Panc1 (cell line): ENCODE results near the gene PVRIG. TPM values are rescaled to one million over a fixed set of nuclear protein-coding genes. Genes with fewer than 3 reads are reported as not detected.

Experiments used
- ATAC-seq: fragments of 200-7000 bp; cut with Tn5 transposase; 2 replicates; pipeline ENCODE4 v1.9.1; 2020; ENCODE audit warnings: mild to moderate bottlenecking, moderate library complexity
- BruUV-seq: library from RNA; stranded (reverse); fragments of 400-500 nt; replicated peaks from 2 replicates; lab custom pipeline; 2021; lab: Mats Ljungman, UMichigan
- CTCF ChIA-PET: fragments of 300-600 bp; sonication (Branson Sonifier 250); formaldehyde crosslinking; loops from one replicate; lab custom pipeline; 2022; ENCODE audit warnings: antibody characterized with exemption; lab: Charles Lee
- POLR2A ChIA-PET: fragments of 300-600 bp; sonication (Branson Sonifier 250); formaldehyde crosslinking; loops from one replicate; lab custom pipeline; 2022; ENCODE audit warnings: antibody characterized with exemption; lab: Charles Lee
- DNase-seq: peaks from one replicate; pipeline ENCODE4 v3.0.0-alpha.2; 2010; ENCODE audit warnings: low read depth, low spot score
- H3K27ac ChIP-seq: 2 replicates; pipeline ENCODE4 v1.5.1; 2011; ENCODE audit warnings: mild to moderate bottlenecking, low read length, inconsistent platforms
- H3K27me3 ChIP-seq: fragments of 200-500 bp; sonication (Bioruptor generic); 2 replicates; pipeline ENCODE4 v1.6.0; 2014; ENCODE audit warnings: low read length, inconsistent platforms; ENCODE audit not compliant: control insufficient read depth, insufficient read depth
- H3K36me3 ChIP-seq: fragments of 200-500 bp; sonication (Bioruptor generic); 2 replicates; pipeline ENCODE4 v1.5.1; 2014; ENCODE audit warnings: inconsistent platforms, mild to moderate bottlenecking, low read length, moderate library complexity; ENCODE audit not compliant: control insufficient read depth, insufficient read depth
- H3K4me1 ChIP-seq: 2 replicates; pipeline ENCODE4 v1.5.1; 2011; ENCODE audit warnings: inconsistent platforms, mild to moderate bottlenecking, low read length, moderate library complexity; ENCODE audit not compliant: control insufficient read depth, insufficient read depth
- H3K4me3 ChIP-seq, 2 experiments: 2 replicates each; pipeline ENCODE4 v1.5.1; 2011 to 2012; ENCODE audit warnings: low read depth in 2 of 2, low read length in 2 of 2, mild to moderate bottlenecking in 2 of 2, inconsistent platforms in 1 of 2, moderate library complexity in 1 of 2
- H3K9me3 ChIP-seq: fragments of 200-500 bp; sonication (Bioruptor generic); 2 replicates; pipeline ENCODE4 v1.5.1; 2014; ENCODE audit warnings: low read depth, mild to moderate bottlenecking, inconsistent platforms, low read length, moderate library complexity; ENCODE audit not compliant: control insufficient read depth, insufficient read depth
- CTCF ChIP-seq: fragments of 450-650 bp; IDR thresholded peaks from 2 replicates; pipeline ENCODE4 v1.5.1; 2017; ENCODE audit warnings: mild to moderate bottlenecking
- POLR2AphosphoS5 ChIP-seq: IDR thresholded peaks from 2 replicates; pipeline ENCODE4 v1.6.1; 2012; ENCODE audit warnings: mild to moderate bottlenecking, low read depth, low read length, moderate library complexity
- REST ChIP-seq, 2 experiments: IDR thresholded peaks; 2 replicates each; pipeline ENCODE4 v1.6.1; 2011 to 2012; ENCODE audit warnings: low read depth in 2 of 2, control low read depth in 1 of 2, low read length in 1 of 2, mild to moderate bottlenecking in 1 of 2, moderate library complexity in 1 of 2; ENCODE audit not compliant: insufficient read depth in 1 of 2
- SIN3A ChIP-seq: IDR thresholded peaks from 2 replicates; pipeline ENCODE4 v1.6.1; 2012; ENCODE audit warnings: low read depth, mild to moderate bottlenecking, low read length, moderate library complexity, borderline replicate concordance; ENCODE audit not compliant: insufficient read depth
- TCF7L2 ChIP-seq: IDR thresholded peaks from 2 replicates; pipeline ENCODE4 v1.6.1; 2011; ENCODE audit warnings: mild to moderate bottlenecking, low read depth, low read length, inconsistent platforms
- in situ Hi-C: cut with HindIII; loops from 2 replicates; pipeline ENCODE4 v1.10.0; 2016; ENCODE audit warnings: low sequenced_read_pairs, low pct_unique_long_range_greater_than_20kb
- intact Hi-C: fragments of 100-400 bp; cut with micrococcal nuclease; formaldehyde crosslinking; loops from one replicate; pipeline ENCODE4 v1.10.0; 2022; ENCODE audit not compliant: unreplicated experiment
- total RNA-seq: library from RNA; stranded (reverse); gene quantifications from one replicate; pipeline ENCODE4 v1.2.1, GENCODE V29; 2021; ENCODE audit not compliant: unreplicated experiment

Gene PVRIG
- total RNA-seq, 1 experiment from 2014 or later: not detected

- no peaks in the 10 kb centered on the region for H3K9me3 ChIP-seq
- intact Hi-C loops: no loop called here
- no peak overlapping the region for H3K4me3 ChIP-seq
- no peak for TF ChIP-seq TCF7L2
- no peak for TF ChIP-seq REST (IDR thresholded peaks at IDR 0.05; ENCODE audit: insufficient read depth in 1 of 2, low read depth in 2 of 2, low read length in 1 of 2)
- no peak for TF ChIP-seq CTCF
- no peak for TF ChIP-seq POLR2AphosphoS5
- no peak for TF ChIP-seq SIN3A
- no peaks in the 10 kb centered on the region for H3K36me3 ChIP-seq
- POLR2A ChIA-PET: no interaction called here
- DNase-seq: no peak
- H3K27me3 ChIP-seq: 0 out of 2 replicates have a peak, but pooled peaks cover 10% of the 10 kb centered on the region
- in situ Hi-C loops: no loop called here
- no peaks in the 10 kb centered on the region; the same call in 1 of the 2 replicates for H3K4me1 ChIP-seq
- H3K27ac ChIP-seq: no peak overlapping the region
- BruUV-seq: no TSS peak
- CTCF ChIA-PET: no interaction called here
- no peak for ATAC-seq
Measured at GRCh38 chr7:100198266-100198665, 21.5 kb upstream of the PVRIG start.

GRCh38 chr7:100200693-100201092, 19.1 kb upstream of the PVRIG start:
- no peak for DNase-seq
- H3K4me3 ChIP-seq: no peak overlapping the region
- CTCF ChIA-PET: no interaction called here
- 0 out of 2 replicates have a peak, but pooled peaks cover 10% of the 10 kb centered on the region for H3K27me3 ChIP-seq
- intact Hi-C loops: no loop called here
- no peaks in the 10 kb centered on the region; the same call in 1 of the 2 replicates for H3K4me1 ChIP-seq
- in situ Hi-C loops: no loop called here
- no peaks in the 10 kb centered on the region for H3K9me3 ChIP-seq
- H3K36me3 ChIP-seq: no peaks in the 10 kb centered on the region
- ATAC-seq: no peak
- no peak for TF ChIP-seq REST (IDR thresholded peaks at IDR 0.05; ENCODE audit: insufficient read depth in 1 of 2, low read depth in 2 of 2, low read length in 1 of 2)
- TF ChIP-seq TCF7L2: no peak
- TF ChIP-seq CTCF: no peak
- no peak for TF ChIP-seq SIN3A
- no peak for TF ChIP-seq POLR2AphosphoS5
- no peak overlapping the region for H3K27ac ChIP-seq
- POLR2A ChIA-PET: no interaction called here
- BruUV-seq: no TSS peak
